Mesothelial cell of epicardium (in vitro differentiated cells): ENCODE measurements around the gene SMCO1. TPM values are rescaled to one million over a fixed set of nuclear protein-coding genes. Genes with fewer than 3 reads are reported as not detected.

Source experiments
- DNase-seq, 2 experiments: peaks; one replicate each; pipeline ENCODE4 v3.0.0; 2021; ENCODE audit warnings: low spot score in 2 of 2; ENCODE audit not compliant: unreplicated experiment in 2 of 2
- H3K27ac Mint-ChIP-seq: 2 replicates; pipeline ENCODE4 v1.8.0; 2021; ENCODE audit warnings: mixed read lengths
- H3K27me3 Mint-ChIP-seq: 2 replicates; pipeline ENCODE4 v1.8.0; 2021; ENCODE audit warnings: low read depth, mixed read lengths
- H3K36me3 Mint-ChIP-seq: 2 replicates; pipeline ENCODE4 v1.8.0; 2021; ENCODE audit warnings: mixed read lengths
- H3K4me1 Mint-ChIP-seq: 2 replicates; pipeline ENCODE4 v1.8.0; 2021; ENCODE audit warnings: mixed read lengths
- H3K4me3 Mint-ChIP-seq: 2 replicates; pipeline ENCODE4 v1.8.0; 2021; ENCODE audit warnings: mild to moderate bottlenecking, moderate library complexity, mixed read lengths
- H3K9me3 Mint-ChIP-seq: 2 replicates; pipeline ENCODE4 v1.8.0; 2021; ENCODE audit warnings: mixed read lengths
- total RNA-seq: library from RNA; stranded (reverse); gene quantifications from 3 replicates; pipeline ENCODE4 v1.2.1, GENCODE V29; 2021
- TF ChIP-seq, protein P1 (sequence below): fragments of 200-600 bp; sonication (generic); IDR thresholded peaks from one replicate; pipeline ENCODE4 v1.5.0; 2021; ENCODE audit warnings: antibody characterized with exemption; ENCODE audit not compliant: unreplicated experiment

The SMCO1 gene
- total RNA-seq, 1 donor from 2014 or later, result not detected

DNA sequence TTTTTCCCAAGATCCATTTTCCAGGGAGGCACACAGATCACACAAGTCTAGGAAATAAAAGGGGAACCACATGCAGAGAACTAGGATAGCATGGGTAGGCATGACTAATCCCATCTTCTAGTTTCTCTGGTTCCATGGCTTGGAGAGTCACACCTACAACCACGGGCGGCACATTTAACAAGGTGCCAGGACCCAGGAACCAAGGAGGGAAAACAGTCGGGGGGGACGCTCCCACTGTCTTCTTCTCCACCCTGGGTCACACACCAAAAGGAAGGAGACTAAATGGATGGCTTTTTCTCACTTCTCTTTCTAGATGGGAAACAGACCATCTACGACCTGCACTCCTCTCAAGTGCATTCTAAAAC lies 4.6 kb upstream of the SMCO1 start:
- no peaks in the 10 kb centered on the region for H3K27me3 Mint-ChIP-seq
- TF ChIP-seq, protein P1, sequence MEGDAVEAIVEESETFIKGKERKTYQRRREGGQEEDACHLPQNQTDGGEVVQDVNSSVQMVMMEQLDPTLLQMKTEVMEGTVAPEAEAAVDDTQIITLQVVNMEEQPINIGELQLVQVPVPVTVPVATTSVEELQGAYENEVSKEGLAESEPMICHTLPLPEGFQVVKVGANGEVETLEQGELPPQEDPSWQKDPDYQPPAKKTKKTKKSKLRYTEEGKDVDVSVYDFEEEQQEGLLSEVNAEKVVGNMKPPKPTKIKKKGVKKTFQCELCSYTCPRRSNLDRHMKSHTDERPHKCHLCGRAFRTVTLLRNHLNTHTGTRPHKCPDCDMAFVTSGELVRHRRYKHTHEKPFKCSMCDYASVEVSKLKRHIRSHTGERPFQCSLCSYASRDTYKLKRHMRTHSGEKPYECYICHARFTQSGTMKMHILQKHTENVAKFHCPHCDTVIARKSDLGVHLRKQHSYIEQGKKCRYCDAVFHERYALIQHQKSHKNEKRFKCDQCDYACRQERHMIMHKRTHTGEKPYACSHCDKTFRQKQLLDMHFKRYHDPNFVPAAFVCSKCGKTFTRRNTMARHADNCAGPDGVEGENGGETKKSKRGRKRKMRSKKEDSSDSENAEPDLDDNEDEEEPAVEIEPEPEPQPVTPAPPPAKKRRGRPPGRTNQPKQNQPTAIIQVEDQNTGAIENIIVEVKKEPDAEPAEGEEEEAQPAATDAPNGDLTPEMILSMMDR, result no peak
- no peak for DNase-seq
- H3K4me3 Mint-ChIP-seq, result no peak overlapping the region
- peaks cover 6% of the 10 kb centered on the region for H3K36me3 Mint-ChIP-seq
- no peak overlapping the region for H3K27ac Mint-ChIP-seq
- peaks cover 55% of the 10 kb centered on the region for H3K9me3 Mint-ChIP-seq
- no peaks in the 10 kb centered on the region for H3K4me1 Mint-ChIP-seq

DNA sequence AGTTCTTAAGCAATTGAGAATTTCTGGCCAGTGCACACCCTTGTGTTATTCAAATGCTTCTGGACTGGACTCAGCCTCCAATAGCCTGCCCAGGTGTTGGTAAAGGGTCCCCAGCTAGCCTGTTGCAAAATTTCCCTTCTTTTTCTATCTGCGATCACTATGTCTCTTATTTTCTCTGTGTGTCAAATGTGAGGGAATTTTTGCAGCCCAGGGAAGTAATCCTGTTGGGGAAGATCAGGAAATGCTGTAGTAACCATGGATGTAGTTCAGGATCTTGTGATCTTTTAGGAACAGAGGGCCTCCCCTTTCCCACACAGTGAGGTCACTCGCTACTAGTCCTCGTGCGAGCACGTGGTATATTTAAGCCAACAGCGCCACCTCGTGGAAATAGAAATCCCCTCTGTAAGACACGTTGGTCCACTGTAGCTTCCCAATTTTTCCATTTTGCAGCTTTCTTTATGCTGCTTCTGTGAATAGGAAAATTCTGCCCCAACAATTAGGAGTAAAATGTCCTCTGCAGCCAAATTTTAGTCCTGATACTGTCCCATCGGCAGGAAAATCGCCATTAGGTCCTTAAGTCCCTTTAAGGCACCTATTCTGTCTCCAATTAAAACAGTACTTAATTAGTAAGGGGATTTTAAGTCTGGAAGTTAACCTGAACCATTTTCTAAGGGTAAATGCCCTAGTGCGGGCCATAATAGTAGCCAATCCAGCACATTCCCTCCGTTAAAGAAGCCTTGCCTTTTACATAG lies 4.0 kb upstream of the SMCO1 start:
- Mint-ChIP-seq H3K4me1 (no peaks in the 10 kb centered on the region), H3K27ac (no peak overlapping the region), H3K36me3 (peaks cover 6% of the 10 kb centered on the region), H3K27me3 (no peaks in the 10 kb centered on the region), H3K9me3 (peaks cover 58% of the 10 kb centered on the region), H3K4me3 (no peak overlapping the region)
- TF ChIP-seq, protein P1, result peak; percentile 22
- DNase-seq, result no peak

DNA sequence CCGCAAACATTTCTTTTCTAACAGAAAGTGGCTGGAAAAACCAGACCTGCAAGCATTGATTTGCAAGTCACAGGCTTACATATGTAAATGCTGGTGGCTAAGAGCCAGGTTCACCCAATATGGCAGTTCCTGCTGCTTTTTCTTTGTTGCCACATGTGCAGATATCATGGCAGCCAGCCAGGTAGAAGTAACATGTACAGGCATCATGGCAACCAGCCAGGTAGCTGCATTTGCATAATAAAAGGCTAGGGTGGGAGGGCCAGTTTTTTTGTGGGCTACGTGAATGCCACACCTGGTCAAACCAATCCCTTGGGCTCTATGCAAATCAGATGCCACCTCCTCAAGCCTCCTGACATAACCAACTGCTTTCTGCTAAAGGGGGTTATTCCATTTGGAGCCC lies 2.8 kb upstream of the SMCO1 start:
- no peaks in the 10 kb centered on the region for H3K27me3 Mint-ChIP-seq
- H3K27ac Mint-ChIP-seq, result no peak overlapping the region
- no peak overlapping the region for H3K4me3 Mint-ChIP-seq
- TF ChIP-seq, protein P1, result no peak
- DNase-seq, result no peak
- peaks cover 6% of the 10 kb centered on the region for H3K36me3 Mint-ChIP-seq
- H3K4me1 Mint-ChIP-seq, result no peaks in the 10 kb centered on the region
- H3K9me3 Mint-ChIP-seq, result peaks cover 63% of the 10 kb centered on the region

DNA sequence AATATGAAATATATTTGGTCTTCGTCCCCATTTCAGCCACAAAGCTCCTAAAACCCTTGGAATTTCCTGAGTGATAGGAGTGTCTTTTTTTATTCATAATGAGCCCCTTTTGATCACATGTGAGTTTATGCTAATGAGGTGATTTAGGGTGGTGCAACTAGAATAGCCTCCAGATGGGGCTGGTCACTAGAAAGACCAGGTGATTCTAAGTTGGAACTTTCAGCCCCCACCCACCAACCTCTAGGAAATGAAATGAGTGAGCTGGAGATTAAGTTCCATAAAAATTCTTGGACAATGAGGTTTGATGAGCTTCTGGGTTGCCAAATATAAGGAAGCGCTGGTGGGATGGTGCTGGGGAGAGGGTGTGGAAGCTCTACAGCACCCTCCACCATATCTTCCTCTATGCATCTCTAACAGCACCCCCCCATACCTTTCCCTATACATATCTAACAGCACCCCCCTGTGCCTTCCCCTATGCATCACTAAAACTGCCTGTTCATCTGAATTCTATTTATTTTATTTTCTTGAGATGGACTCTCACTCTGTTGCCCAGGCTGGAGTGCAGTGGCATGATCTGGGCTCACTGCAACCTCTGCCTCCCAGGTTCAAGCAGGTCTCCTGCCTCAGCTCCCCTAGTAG lies 2.1 kb upstream of the SMCO1 start:
- peaks cover 60% of the 10 kb centered on the region for H3K9me3 Mint-ChIP-seq
- DNase-seq, result no peak
- no peak overlapping the region for H3K4me3 Mint-ChIP-seq
- H3K27me3 Mint-ChIP-seq, result no peaks in the 10 kb centered on the region
- TF ChIP-seq, protein P1, result no peak
- no peaks in the 10 kb centered on the region for H3K4me1 Mint-ChIP-seq
- H3K27ac Mint-ChIP-seq, result no peak overlapping the region
- peaks cover 6% of the 10 kb centered on the region for H3K36me3 Mint-ChIP-seq

DNA sequence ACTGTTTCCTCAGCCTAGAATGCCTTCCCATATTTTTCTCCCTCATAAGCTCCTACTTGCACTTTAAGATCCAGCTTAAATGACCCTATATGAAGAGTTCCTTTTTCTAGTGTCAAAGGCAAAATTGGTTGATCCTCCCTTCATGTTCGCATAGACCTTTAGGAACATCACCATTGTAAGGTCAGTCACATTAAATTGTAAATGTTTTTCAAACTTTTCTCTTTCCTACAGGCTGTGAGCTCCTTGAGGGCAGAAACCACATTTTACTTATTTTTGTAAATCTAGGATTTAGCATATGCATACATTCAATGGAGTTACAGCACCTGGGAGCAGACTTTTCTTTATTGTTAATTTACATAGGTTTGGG lies 813 bp downstream of the SMCO1 start:
- TF ChIP-seq, protein P1, result no peak
- H3K9me3 Mint-ChIP-seq, result peaks cover 32% of the 10 kb centered on the region
- no peak overlapping the region for H3K4me3 Mint-ChIP-seq
- H3K27ac Mint-ChIP-seq, result no peak overlapping the region
- no peaks in the 10 kb centered on the region for H3K4me1 Mint-ChIP-seq
- no peaks in the 10 kb centered on the region for H3K36me3 Mint-ChIP-seq
- no peaks in the 10 kb centered on the region for H3K27me3 Mint-ChIP-seq
- no peak for DNase-seq
